NCI-H82 treated with DMSO at 0.1 percent for 48 hours (cell line): ENCODE measurements around the gene ZNF101.

Source experiments
- DNase-seq: peaks from one replicate; lab custom pipeline; 2025; ENCODE audit not compliant: unreplicated experiment; lab: John Stamatoyannopoulos, UW

Gene ZNF101

GRCh38 chr19:19668230-19669012 lies at the start of gene ZNF101:
Gene ZNF101 (plus strand): TSS chr19:19668839. CDS start chr19:19668964, 125 bp downstream.
- peak; percentile 91 for DNase-seq

GRCh38 chr19:19619181-19619848 lies 49.3 kb upstream of the ZNF101 start:
- no peak for DNase-seq

GRCh38 chr19:19619849-19620210 lies 48.8 kb upstream of the ZNF101 start:
- no peak for DNase-seq

- DNase-seq: no peak
Measured at GRCh38 chr19:19623383-19623782, 45.3 kb upstream of the ZNF101 start.

- no peak for DNase-seq
Measured at GRCh38 chr19:19624032-19624570, 44.5 kb upstream of the ZNF101 start.

GRCh38 chr19:19626516-19627472 lies 41.8 kb upstream of the ZNF101 start:
- no peak for DNase-seq

- no peak for DNase-seq
Measured at GRCh38 chr19:19627621-19628500, 40.8 kb upstream of the ZNF101 start, which contains the start of gene LPAR2. Gene LPAR2 (minus strand): TSS chr19:19628220. CDS start chr19:19627275, 945 bp downstream.

GRCh38 chr19:19628501-19629134 lies 40.0 kb upstream of the ZNF101 start:
- DNase-seq: peak; percentile 64

GRCh38 chr19:19630062-19630414 lies 38.6 kb upstream of the ZNF101 start:
- no peak for DNase-seq

- DNase-seq: no peak
Measured at GRCh38 chr19:19630426-19630825, 38.2 kb upstream of the ZNF101 start.

- no peak for DNase-seq
Measured at GRCh38 chr19:19631346-19631745, 37.3 kb upstream of the ZNF101 start.

GRCh38 chr19:19632661-19633060 lies 36.0 kb upstream of the ZNF101 start:
- no peak for DNase-seq

- no peak for DNase-seq
Measured at GRCh38 chr19:19633711-19634515, 34.7 kb upstream of the ZNF101 start.

GRCh38 chr19:19634516-19635312 lies 33.9 kb upstream of the ZNF101 start:
- DNase-seq: no peak

GRCh38 chr19:19635313-19635702 lies 33.3 kb upstream of the ZNF101 start:
- no peak for DNase-seq

GRCh38 chr19:19636573-19637185 lies 32.0 kb upstream of the ZNF101 start:
- no peak for DNase-seq

- no peak for DNase-seq
Measured at GRCh38 chr19:19637186-19637522, 31.5 kb upstream of the ZNF101 start.
